CD14-positive monocyte (primary cell): ENCODE measurements around the gene CHRM2. TPM values are rescaled to one million over a fixed set of nuclear protein-coding genes. Genes with fewer than 3 reads are reported as not detected.

Experiments used
- DNase-seq, 3 donors: peaks; one replicate each; pipeline ENCODE4 v3.0.0-alpha.2; 2011 to 2022
- H2AFZ ChIP-seq: 2 replicates; pipeline ENCODE4 v1.6.0; 2012; ENCODE audit warnings: mild to moderate bottlenecking, low read depth, low read length, inconsistent platforms; ENCODE audit not compliant: insufficient read depth, poor library complexity, severe bottlenecking
- H3K27ac ChIP-seq, 2 donors: 1 replicate in 1 of 2; 2 replicates in 1 of 2; pipeline ENCODE4 v1.5.1; 2012 to 2013; ENCODE audit warnings: low read length in 2 of 2, control low read depth in 1 of 2, inconsistent platforms in 1 of 2, low read depth in 1 of 2, mild to moderate bottlenecking in 1 of 2
- H3K27me3 ChIP-seq, 2 donors: one replicate each; pipeline versions ENCODE4 v1.6.0 to v1.6.1; 2011 to 2013; ENCODE audit warnings: low read length in 2 of 2; ENCODE audit not compliant: control insufficient read depth in 2 of 2, insufficient read depth in 2 of 2
- H3K36me3 ChIP-seq, 2 donors: replicated peaks in 1 of 2; 1 replicate in 1 of 2; 2 replicates in 1 of 2; pipeline versions ENCODE4 v1.5.1 to v1.6.1; 2012 to 2013; ENCODE audit warnings: low read length in 2 of 2, control low read depth in 1 of 2, inconsistent platforms in 1 of 2, mild to moderate bottlenecking in 1 of 2; ENCODE audit not compliant: insufficient read depth in 2 of 2, control insufficient read depth in 1 of 2
- H3K4me1 ChIP-seq, 2 donors: 1 replicate in 1 of 2; 2 replicates in 1 of 2; pipeline versions ENCODE4 v1.5.1 to v1.6.1; 2012 to 2013; ENCODE audit warnings: low read length in 2 of 2, control low read depth in 1 of 2, inconsistent platforms in 1 of 2, mild to moderate bottlenecking in 1 of 2, moderate library complexity in 1 of 2; ENCODE audit not compliant: insufficient read depth in 2 of 2, control insufficient read depth in 1 of 2
- H3K4me2 ChIP-seq: replicated peaks from 2 replicates; pipeline ENCODE3; 2012; ENCODE audit warnings: low read length, moderate library complexity, mild to moderate bottlenecking; ENCODE audit not compliant: poor library complexity, severe bottlenecking; ENCODE audit errors: extremely low read depth
- H3K4me3 ChIP-seq, 3 experiments: fragments of 200-600 bp in 1 of 3; sonication (generic) in 1 of 3; replicated peaks in 1 of 3; 1 replicate in 2 of 3; 2 replicates in 1 of 3; pipeline ENCODE4 v1.5.1; 2011 to 2013; ENCODE audit warnings: low read length in 3 of 3, mild to moderate bottlenecking in 3 of 3, control low read depth in 2 of 3, low read depth in 2 of 3, inconsistent platforms in 1 of 3, moderate library complexity in 1 of 3
- H3K79me2 ChIP-seq: 2 replicates; pipeline ENCODE4 v1.6.0; 2012; ENCODE audit warnings: mild to moderate bottlenecking, control low read depth, inconsistent platforms, low read length, moderate library complexity; ENCODE audit not compliant: insufficient read depth
- H3K9ac ChIP-seq: 2 replicates; pipeline ENCODE4 v1.6.0; 2017; ENCODE audit warnings: low read length, mild to moderate bottlenecking; ENCODE audit not compliant: insufficient read depth, poor library complexity, severe bottlenecking
- H3K9me3 ChIP-seq, 2 donors: replicated peaks in 1 of 2; 1 replicate in 1 of 2; 2 replicates in 1 of 2; pipeline versions ENCODE4 v1.5.1 to v1.6.1; 2012 to 2013; ENCODE audit warnings: low read length in 2 of 2, control low read depth in 1 of 2; ENCODE audit not compliant: control insufficient read depth in 1 of 2, insufficient read depth in 1 of 2
- H4K20me1 ChIP-seq: 2 replicates; pipeline ENCODE4 v1.6.0; 2012; ENCODE audit warnings: mild to moderate bottlenecking, low read length, control low read depth, moderate library complexity; ENCODE audit not compliant: insufficient read depth
- H3K27ac Mint-ChIP-seq, 7 donors: one replicate each; pipeline ENCODE4 v1.8.0; 2020; ENCODE audit warnings: mild to moderate bottlenecking in 7 of 7, mixed read lengths in 7 of 7, moderate library complexity in 6 of 7, inconsistent platforms in 2 of 7
- H3K27me3 Mint-ChIP-seq, 3 donors: one replicate each; pipeline ENCODE4 v1.8.0; 2021 to 2022; ENCODE audit warnings: low read depth in 3 of 3, mild to moderate bottlenecking in 3 of 3, mixed read lengths in 3 of 3, moderate library complexity in 3 of 3, inconsistent platforms in 1 of 3
- H3K36me3 Mint-ChIP-seq, 2 donors: one replicate each; pipeline ENCODE4 v1.8.0; 2020; ENCODE audit warnings: mixed read lengths in 2 of 2, inconsistent platforms in 1 of 2, mild to moderate bottlenecking in 1 of 2
- H3K4me1 Mint-ChIP-seq: one replicate; pipeline ENCODE4 v1.8.0; 2020; ENCODE audit warnings: mild to moderate bottlenecking, mixed read lengths
- H3K4me3 Mint-ChIP-seq, 2 donors: one replicate each; pipeline ENCODE4 v1.8.0; 2020; ENCODE audit warnings: mild to moderate bottlenecking in 2 of 2, mixed read lengths in 2 of 2, moderate library complexity in 1 of 2
- H3K9me3 Mint-ChIP-seq, 7 donors: one replicate each; pipeline ENCODE4 v1.8.0; 2020 to 2022; ENCODE audit warnings: mixed read lengths in 7 of 7, mild to moderate bottlenecking in 6 of 7, moderate library complexity in 6 of 7, inconsistent platforms in 2 of 7
- CTCF ChIP-seq: fragments of 200-600 bp; IDR thresholded peaks from one replicate; pipeline ENCODE4 v1.8.0; 2022; ENCODE audit warnings: antibody characterized with exemption, mild to moderate bottlenecking
- WGBS: methylation state at CpG from one replicate; pipeline ENCODE4 v1.1.5; 2013; ENCODE audit warnings: missing lambda C conversion rate; ENCODE audit not compliant: insufficient coverage; 5-methylcytosine and 5-hydroxymethylcytosine counted together
- intact Hi-C, 2 donors: fragments of 100-400 bp; cut with micrococcal nuclease; formaldehyde crosslinking; loops; one replicate each; pipeline versions ENCODE4 v1.15.0 to v1.15.1; 2023
- polyA plus RNA-seq, 3 donors: library from polyadenylated mRNA; depleted of rRNA in 1 of 3; unstranded in 2 of 3; stranded (reverse) in 1 of 3; fragments of 300-500 nt in 2 of 3; fragments of >200 nt in 1 of 3; fragmentation: Illumina TruSeq in 2 of 3; gene quantifications; 1 replicate in 2 of 3; 2 replicates in 1 of 3; pipeline ENCODE4 v1.2.3, GENCODE V29; 2012 to 2021

Gene CHRM2
- polyA plus RNA-seq, 3 donors = not detected

DNA sequence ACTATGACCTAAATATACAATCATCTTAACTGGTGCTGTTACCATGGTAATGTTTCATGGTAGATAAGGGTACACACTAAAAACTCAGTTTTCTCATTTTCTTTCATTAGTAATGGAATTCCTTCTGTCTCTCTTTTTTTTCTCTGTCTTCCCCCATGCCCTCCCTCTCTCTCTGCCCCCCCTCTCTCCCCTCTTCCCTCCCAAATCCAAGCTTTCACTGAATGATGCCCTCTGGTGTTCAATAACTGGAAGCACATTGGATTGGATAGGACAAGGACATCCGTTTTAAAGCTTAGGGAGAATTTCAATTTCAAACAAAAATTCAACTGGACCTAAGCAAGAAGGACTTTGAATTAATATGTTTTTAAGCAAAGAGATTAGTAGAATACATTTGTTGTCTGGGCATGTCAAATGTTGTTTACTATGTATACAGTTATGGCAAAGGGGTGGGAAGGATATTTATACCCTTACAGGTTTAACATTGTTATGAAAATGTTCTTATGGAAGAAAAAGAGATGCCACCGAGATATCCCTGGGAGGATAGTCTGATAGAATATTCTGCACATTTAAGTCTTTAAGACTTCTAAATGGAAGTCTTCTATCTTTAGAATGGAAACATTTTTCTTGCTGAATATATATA is 6.1 kb downstream of the CHRM2 start:
- Mint-ChIP-seq H3K4me1 (no peaks in the 10 kb centered on the region), H3K36me3 (no peaks in the 10 kb centered on the region), H3K9me3 (peaks cover 0 to 4% (median 0%) of the 10 kb centered on the region in 7 donors), H3K27me3 (peaks cover 23 to 31% (median 30%) of the 10 kb centered on the region in 3 donors), H3K4me3 (no peak overlapping the region), H3K27ac (no peak overlapping the region)
- no peak overlapping the region for H2AFZ ChIP-seq
- no peak overlapping the region for H3K4me3 ChIP-seq
- H3K27me3 ChIP-seq = peaks cover 14 to 34% of the 10 kb centered on the region in 2 donors
- no peak for TF ChIP-seq CTCF
- no peak overlapping the region for H3K27ac ChIP-seq
- 60% methylated on average over 1 of the region's 2 CpGs for WGBS
- H3K4me1 ChIP-seq = no peaks in the 10 kb centered on the region
- intact Hi-C loops = no loop called here
- H3K79me2 ChIP-seq = no peaks in the 10 kb centered on the region
- H4K20me1 ChIP-seq = no peaks in the 10 kb centered on the region
- H3K9ac ChIP-seq = no peak overlapping the region
- H3K9me3 ChIP-seq = no peaks in the 10 kb centered on the region
- no peaks in the 10 kb centered on the region for H3K36me3 ChIP-seq
- DNase-seq = no peak
- no peak overlapping the region for H3K4me2 ChIP-seq

- H3K4me1 ChIP-seq = no peaks in the 10 kb centered on the region
- Mint-ChIP-seq H3K36me3 (no peaks in the 10 kb centered on the region), H3K27me3 (peaks cover 2 to 5% (median 3%) of the 10 kb centered on the region in 3 donors), H3K4me3 (no peak overlapping the region), H3K27ac (no peak overlapping the region), H3K4me1 (no peaks in the 10 kb centered on the region), H3K9me3 (no peaks in the 10 kb centered on the region)
- H2AFZ ChIP-seq = no peak overlapping the region
- H3K27ac ChIP-seq = no peak overlapping the region
- no peaks in the 10 kb centered on the region for H3K9me3 ChIP-seq
- H3K4me3 ChIP-seq = no peak overlapping the region
- H3K9ac ChIP-seq = no peak overlapping the region
- TF ChIP-seq CTCF = no peak
- H3K36me3 ChIP-seq = no peaks in the 10 kb centered on the region
- no peak for DNase-seq
- peaks cover under 1 to 5% of the 10 kb centered on the region in 2 donors for H3K27me3 ChIP-seq
- intact Hi-C loops = no loop called here
- no peaks in the 10 kb centered on the region for H3K79me2 ChIP-seq
- WGBS = no CpG with 5 or more reads among the region's 1 CpG
- no peaks in the 10 kb centered on the region for H4K20me1 ChIP-seq
- no peak overlapping the region for H3K4me2 ChIP-seq
Observed at GRCh38 chr7:136877509-136877908, 9.1 kb downstream of the CHRM2 start.
